Fibroblast of lung (primary cell): ENCODE results near the gene NOX3. TPM values are rescaled to one million over a fixed set of nuclear protein-coding genes. Genes with fewer than 3 reads are reported as not detected.

Experiments
- DNase-seq, 2 donors: peaks; one replicate each; pipeline versions ENCODE4 v3.0.0 to v3.0.0-alpha.2; 2010; ENCODE audit warnings: low read depth in 2 of 2
- H2AFZ ChIP-seq: 2 replicates; pipeline ENCODE4 v1.5.1; 2012; ENCODE audit warnings: low read length, control low read depth, inconsistent platforms
- H3K27ac ChIP-seq: 2 replicates; pipeline ENCODE4 v1.5.1; 2011; ENCODE audit warnings: low read length, control low read depth; ENCODE audit not compliant: insufficient read depth
- H3K27me3 ChIP-seq: 2 replicates; pipeline ENCODE4 v1.5.1; 2011; ENCODE audit warnings: mild to moderate bottlenecking, low read length; ENCODE audit not compliant: control insufficient read depth, insufficient read depth
- H3K36me3 ChIP-seq: 2 replicates; pipeline ENCODE4 v1.5.1; 2011; ENCODE audit warnings: low read length; ENCODE audit not compliant: control insufficient read depth, insufficient read depth
- H3K4me1 ChIP-seq: 2 replicates; pipeline ENCODE4 v1.5.1; 2011; ENCODE audit warnings: low read length; ENCODE audit not compliant: control insufficient read depth, insufficient read depth; ENCODE audit errors: extremely low read depth
- H3K4me2 ChIP-seq: 2 replicates; pipeline ENCODE4 v1.5.1; 2011; ENCODE audit warnings: low read length, control low read depth; ENCODE audit not compliant: insufficient read depth; ENCODE audit errors: extremely low read depth
- H3K4me3 ChIP-seq, 4 experiments: fragments of 200-600 bp in 1 of 4; sonication (generic) in 1 of 4; replicated peaks in 1 of 4; 2 replicates each; pipeline ENCODE4 v1.5.1; 2011 to 2016; ENCODE audit warnings: low read length in 4 of 4, low read depth in 3 of 4, mild to moderate bottlenecking in 3 of 4, control low read depth in 2 of 4, inconsistent platforms in 1 of 4, mixed read lengths in 1 of 4; ENCODE audit not compliant: insufficient read depth in 1 of 4; ENCODE audit errors: control extremely low read depth in 1 of 4
- H3K79me2 ChIP-seq: 2 replicates; pipeline ENCODE4 v1.5.1; 2012; ENCODE audit warnings: mild to moderate bottlenecking, low read length, inconsistent platforms; ENCODE audit not compliant: control insufficient read depth, insufficient read depth
- H3K9ac ChIP-seq: 2 replicates; pipeline ENCODE4 v1.5.1; 2011; ENCODE audit warnings: mild to moderate bottlenecking, low read length, control low read depth; ENCODE audit not compliant: insufficient read depth
- H3K9me3 ChIP-seq: 2 replicates; pipeline ENCODE4 v1.5.1; 2012; ENCODE audit warnings: low read depth, low read length; ENCODE audit not compliant: control insufficient read depth, insufficient read depth
- H4K20me1 ChIP-seq: 2 replicates; pipeline ENCODE4 v1.5.1; 2011; ENCODE audit warnings: low read length; ENCODE audit not compliant: control insufficient read depth, insufficient read depth; ENCODE audit errors: extremely low read depth
- EZH2 ChIP-seq: IDR thresholded peaks from 2 replicates; pipeline ENCODE4 v1.5.1; 2012; ENCODE audit warnings: low read length, control low read depth, mild to moderate bottlenecking; ENCODE audit errors: missing control alignments
- polyA plus RNA-seq, 2 donors: library from polyadenylated mRNA; depleted of rRNA in 1 of 2; stranded (reverse) in 1 of 2; unstranded in 1 of 2; fragments of >200 nt; gene quantifications; 2 replicates each; pipeline ENCODE4 v1.2.1, GENCODE V29; 2011 to 2012; ENCODE audit warnings: missing spikeins in 1 of 2
- total RNA-seq: library from RNA; depleted of rRNA; stranded (reverse); fragments of >200 nt; gene quantifications from 2 replicates; pipeline ENCODE4 v1.2.1, GENCODE V29; 2014
- TF ChIP-seq, protein P1 (sequence below), 2 donors: IDR thresholded peaks in 1 of 2; conservative IDR thresholded peaks in 1 of 2; 1 replicate in 1 of 2; 2 replicates in 1 of 2; pipeline ENCODE4 v1.5.1; 2011 to 2012; ENCODE audit warnings: low read length in 2 of 2, control low read depth in 1 of 2, inconsistent platforms in 1 of 2, low read depth in 1 of 2, mild to moderate bottlenecking in 1 of 2

The NOX3 gene
- total and polyA plus RNA-seq, 2 donors (not counting 1 experiment from before 2014, with no cell fraction given) = not detected

- no peak overlapping the region for H3K4me2 ChIP-seq
- no peaks in the 10 kb centered on the region for H3K79me2 ChIP-seq
- H3K4me3 ChIP-seq = no peak overlapping the region
- H2AFZ ChIP-seq = no peak overlapping the region
- no peak overlapping the region for H3K27ac ChIP-seq
- no peaks in the 10 kb centered on the region for H3K27me3 ChIP-seq
- no peak overlapping the region for H3K9ac ChIP-seq
- no peaks in the 10 kb centered on the region for H3K4me1 ChIP-seq
- H3K9me3 ChIP-seq = no peaks in the 10 kb centered on the region
- no peaks in the 10 kb centered on the region for H3K36me3 ChIP-seq
- TF ChIP-seq, protein P1, sequence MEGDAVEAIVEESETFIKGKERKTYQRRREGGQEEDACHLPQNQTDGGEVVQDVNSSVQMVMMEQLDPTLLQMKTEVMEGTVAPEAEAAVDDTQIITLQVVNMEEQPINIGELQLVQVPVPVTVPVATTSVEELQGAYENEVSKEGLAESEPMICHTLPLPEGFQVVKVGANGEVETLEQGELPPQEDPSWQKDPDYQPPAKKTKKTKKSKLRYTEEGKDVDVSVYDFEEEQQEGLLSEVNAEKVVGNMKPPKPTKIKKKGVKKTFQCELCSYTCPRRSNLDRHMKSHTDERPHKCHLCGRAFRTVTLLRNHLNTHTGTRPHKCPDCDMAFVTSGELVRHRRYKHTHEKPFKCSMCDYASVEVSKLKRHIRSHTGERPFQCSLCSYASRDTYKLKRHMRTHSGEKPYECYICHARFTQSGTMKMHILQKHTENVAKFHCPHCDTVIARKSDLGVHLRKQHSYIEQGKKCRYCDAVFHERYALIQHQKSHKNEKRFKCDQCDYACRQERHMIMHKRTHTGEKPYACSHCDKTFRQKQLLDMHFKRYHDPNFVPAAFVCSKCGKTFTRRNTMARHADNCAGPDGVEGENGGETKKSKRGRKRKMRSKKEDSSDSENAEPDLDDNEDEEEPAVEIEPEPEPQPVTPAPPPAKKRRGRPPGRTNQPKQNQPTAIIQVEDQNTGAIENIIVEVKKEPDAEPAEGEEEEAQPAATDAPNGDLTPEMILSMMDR (conservative IDR thresholded peaks at IDR 0.05 in 1 of 2, IDR thresholded peaks at IDR 0.05 in 1 of 2; ENCODE audit: low read depth in 1 of 2, low read length in 2 of 2) = no peak
- no peak for TF ChIP-seq EZH2
- no peaks in the 10 kb centered on the region for H4K20me1 ChIP-seq
- no peak for DNase-seq
Observed at GRCh38 chr6:155354167-155354566, 101.5 kb downstream of the NOX3 start.

GRCh38 chr6:155352811-155353210 is 102.8 kb downstream of the NOX3 start:
- no peak overlapping the region for H3K4me2 ChIP-seq
- no peak overlapping the region for H2AFZ ChIP-seq

GRCh38 chr6:155352130-155352420 is 103.6 kb downstream of the NOX3 start:
- H3K27me3 ChIP-seq = no peaks in the 10 kb centered on the region
- no peaks in the 10 kb centered on the region for H3K4me1 ChIP-seq
- H3K9me3 ChIP-seq = no peaks in the 10 kb centered on the region
- H4K20me1 ChIP-seq = no peaks in the 10 kb centered on the region
- no peak overlapping the region for H3K4me2 ChIP-seq
- no peak overlapping the region for H3K9ac ChIP-seq
- no peaks in the 10 kb centered on the region for H3K79me2 ChIP-seq
- no peaks in the 10 kb centered on the region for H3K36me3 ChIP-seq
- H3K27ac ChIP-seq = no peak overlapping the region
- DNase-seq = no peak
- no peak overlapping the region for H3K4me3 ChIP-seq
- TF ChIP-seq EZH2 = no peak
- TF ChIP-seq, protein P1 (conservative IDR thresholded peaks at IDR 0.05 in 1 of 2, IDR thresholded peaks at IDR 0.05 in 1 of 2; ENCODE audit: low read depth in 1 of 2, low read length in 2 of 2) = no peak
- no peak overlapping the region for H2AFZ ChIP-seq

More at GRCh38 chr6:155352811-155353210, 102.8 kb downstream of the NOX3 start:
- H3K79me2 ChIP-seq = no peaks in the 10 kb centered on the region
- H3K36me3 ChIP-seq = no peaks in the 10 kb centered on the region
- DNase-seq = peak; percentile 57 to 70
- no peak for TF ChIP-seq EZH2
- TF ChIP-seq, protein P1 (conservative IDR thresholded peaks at IDR 0.05 in 1 of 2, IDR thresholded peaks at IDR 0.05 in 1 of 2; ENCODE audit: low read depth in 1 of 2, low read length in 2 of 2) = no peak
- H3K27ac ChIP-seq = no peak overlapping the region
- no peaks in the 10 kb centered on the region for H3K9me3 ChIP-seq
- no peaks in the 10 kb centered on the region for H3K4me1 ChIP-seq
- H3K9ac ChIP-seq = no peak overlapping the region
- no peaks in the 10 kb centered on the region for H4K20me1 ChIP-seq
- H3K4me3 ChIP-seq = no peak overlapping the region
- no peaks in the 10 kb centered on the region for H3K27me3 ChIP-seq
